ENCODE data around the gene STEAP4. TPM values are rescaled to one million over a fixed set of nuclear protein-coding genes. Genes with fewer than 3 reads are reported as not detected.

Gene STEAP4
- total RNA-seq, 1 experiment from 2014 or later: 7.4 TPM

DNA sequence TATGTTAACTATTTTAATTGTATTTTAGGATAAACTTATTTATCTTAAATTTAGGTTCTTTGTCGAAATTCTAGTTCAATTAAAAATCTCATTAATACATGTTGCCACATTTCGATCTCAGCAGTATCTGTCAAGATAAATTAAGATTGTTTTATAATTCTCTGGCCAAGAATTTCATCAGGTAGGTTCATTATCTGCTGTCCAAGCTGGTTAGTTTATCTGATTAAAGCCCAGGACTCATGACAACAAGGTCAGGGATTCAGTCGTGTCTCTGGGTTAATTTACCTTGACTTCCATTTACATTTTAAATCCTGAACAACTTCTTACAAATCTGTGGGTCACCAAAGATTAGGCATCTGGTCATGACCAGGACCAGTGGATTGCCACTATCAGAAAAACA is 7.6 kb downstream of the STEAP4 start:
- no peak overlapping the region for H3K27ac Mint-ChIP-seq (ENCODE audit: unreplicated experiment)
- CTCF ChIA-PET: no interaction called here
- no peaks in the 10 kb centered on the region for H3K27me3 Mint-ChIP-seq (ENCODE audit: unreplicated experiment)
- intact Hi-C loops (cut with micrococcal nuclease; ENCODE audit: unreplicated experiment): no loop called here
- no TSS peak for BruUV-seq (replicated peaks)
- H3K9me3 Mint-ChIP-seq (ENCODE audit: low read depth, unreplicated experiment): no peaks in the 10 kb centered on the region
- H3K4me1 Mint-ChIP-seq (ENCODE audit: low read depth, unreplicated experiment): no peaks in the 10 kb centered on the region
- TF ChIP-seq, protein P1, sequence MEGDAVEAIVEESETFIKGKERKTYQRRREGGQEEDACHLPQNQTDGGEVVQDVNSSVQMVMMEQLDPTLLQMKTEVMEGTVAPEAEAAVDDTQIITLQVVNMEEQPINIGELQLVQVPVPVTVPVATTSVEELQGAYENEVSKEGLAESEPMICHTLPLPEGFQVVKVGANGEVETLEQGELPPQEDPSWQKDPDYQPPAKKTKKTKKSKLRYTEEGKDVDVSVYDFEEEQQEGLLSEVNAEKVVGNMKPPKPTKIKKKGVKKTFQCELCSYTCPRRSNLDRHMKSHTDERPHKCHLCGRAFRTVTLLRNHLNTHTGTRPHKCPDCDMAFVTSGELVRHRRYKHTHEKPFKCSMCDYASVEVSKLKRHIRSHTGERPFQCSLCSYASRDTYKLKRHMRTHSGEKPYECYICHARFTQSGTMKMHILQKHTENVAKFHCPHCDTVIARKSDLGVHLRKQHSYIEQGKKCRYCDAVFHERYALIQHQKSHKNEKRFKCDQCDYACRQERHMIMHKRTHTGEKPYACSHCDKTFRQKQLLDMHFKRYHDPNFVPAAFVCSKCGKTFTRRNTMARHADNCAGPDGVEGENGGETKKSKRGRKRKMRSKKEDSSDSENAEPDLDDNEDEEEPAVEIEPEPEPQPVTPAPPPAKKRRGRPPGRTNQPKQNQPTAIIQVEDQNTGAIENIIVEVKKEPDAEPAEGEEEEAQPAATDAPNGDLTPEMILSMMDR (IDR thresholded peaks at IDR 0.05; ENCODE audit: unreplicated experiment): no peak
- H3K36me3 Mint-ChIP-seq (ENCODE audit: insufficient read depth, unreplicated experiment): no peaks in the 10 kb centered on the region
- no peak overlapping the region for H3K4me3 Mint-ChIP-seq (ENCODE audit: low read depth, unreplicated experiment)
- DNase-seq: no peak

DNA sequence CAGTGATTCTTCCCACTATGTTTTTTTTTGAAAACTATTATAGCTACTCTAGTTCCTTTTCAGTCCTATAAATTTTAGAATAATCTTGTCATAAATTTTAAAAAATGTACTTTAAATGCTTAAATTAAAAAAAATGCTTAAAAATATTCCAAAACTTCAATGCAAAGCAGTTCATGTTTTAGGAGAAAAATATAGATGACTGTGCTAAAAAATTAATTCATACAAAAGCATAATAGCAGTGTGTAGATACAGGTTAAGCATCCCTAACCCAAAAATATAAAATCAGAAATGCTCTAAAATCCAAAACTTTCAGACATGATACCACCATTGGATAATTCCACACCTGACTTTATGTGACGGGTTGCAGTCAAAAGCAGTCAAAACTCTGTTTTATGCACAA is 12.8 kb downstream of the STEAP4 start:
- peaks cover 26% of the 10 kb centered on the region for H3K4me1 Mint-ChIP-seq (ENCODE audit: low read depth, unreplicated experiment)
- peaks cover 13% of the 10 kb centered on the region for H3K36me3 Mint-ChIP-seq (ENCODE audit: insufficient read depth, unreplicated experiment)
- TF ChIP-seq, protein P1 (IDR thresholded peaks at IDR 0.05; ENCODE audit: unreplicated experiment): no peak
- DNase-seq: no peak
- no peaks in the 10 kb centered on the region for H3K9me3 Mint-ChIP-seq (ENCODE audit: low read depth, unreplicated experiment)
- BruUV-seq (replicated peaks): no TSS peak
- no peaks in the 10 kb centered on the region for H3K27me3 Mint-ChIP-seq (ENCODE audit: unreplicated experiment)
- H3K27ac Mint-ChIP-seq (ENCODE audit: unreplicated experiment): no peak overlapping the region
- intact Hi-C loops (cut with micrococcal nuclease; ENCODE audit: unreplicated experiment): loop anchor here (5.0 kb wide), 1 partner anchor 63 kb away; no protein-coding TSS in a partner anchor
- CTCF ChIA-PET: no interaction called here
- H3K4me3 Mint-ChIP-seq (ENCODE audit: low read depth, unreplicated experiment): no peak overlapping the region

DNA sequence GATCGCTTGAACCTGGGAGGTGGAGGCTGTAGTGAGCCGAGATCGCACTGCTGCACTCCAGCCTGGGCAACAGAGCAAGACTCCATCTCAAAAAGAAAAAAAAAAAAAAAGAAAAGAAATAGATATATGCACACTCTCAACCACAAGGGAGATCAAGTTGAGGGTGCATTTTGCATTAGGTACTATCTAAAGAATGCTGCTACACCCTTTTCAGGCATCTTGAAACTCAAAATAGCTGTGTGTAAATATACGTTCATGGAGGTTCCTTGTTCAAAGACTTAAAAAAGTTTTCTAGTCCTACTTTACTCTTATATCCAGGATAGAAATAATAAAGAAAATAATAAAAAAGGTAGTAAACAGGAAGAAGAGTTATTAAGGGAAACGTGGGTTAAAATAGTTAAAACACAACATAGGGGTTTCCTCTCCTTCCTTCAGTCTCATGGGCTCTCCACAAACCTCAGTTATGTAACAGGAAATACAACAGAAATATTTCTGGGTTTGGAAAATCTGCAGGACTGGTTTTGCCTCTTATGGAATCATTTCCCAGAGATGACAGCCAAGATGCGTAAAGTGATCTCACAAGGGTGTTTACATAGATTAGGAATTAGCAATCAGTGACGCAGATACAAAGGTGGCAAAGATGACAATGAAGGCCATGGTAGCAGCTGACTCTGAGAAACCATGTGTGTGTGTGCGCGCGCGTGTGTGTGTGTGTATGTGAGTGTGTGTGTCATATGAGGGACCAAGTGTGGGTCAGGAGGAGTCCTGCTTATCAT is 15.1 kb downstream of the STEAP4 start:
- H3K4me1 Mint-ChIP-seq (ENCODE audit: low read depth, unreplicated experiment): peaks cover 29% of the 10 kb centered on the region
- peak overlapping the region; percentile 96 for H3K27ac Mint-ChIP-seq (ENCODE audit: unreplicated experiment)
- H3K4me3 Mint-ChIP-seq (ENCODE audit: low read depth, unreplicated experiment): no peak overlapping the region
- peak; percentile 54 for DNase-seq
- H3K36me3 Mint-ChIP-seq (ENCODE audit: insufficient read depth, unreplicated experiment): peaks cover 13% of the 10 kb centered on the region
- TF ChIP-seq, protein P1 (IDR thresholded peaks at IDR 0.05; ENCODE audit: unreplicated experiment): no peak
- BruUV-seq (replicated peaks): TSS peak; percentile 35
- peaks cover 3% of the 10 kb centered on the region for H3K9me3 Mint-ChIP-seq (ENCODE audit: low read depth, unreplicated experiment)
- intact Hi-C loops (cut with micrococcal nuclease; ENCODE audit: unreplicated experiment): loop anchor here (5.0 kb wide), 1 partner anchor 66 kb away; no protein-coding TSS in a partner anchor
- CTCF ChIA-PET: interaction anchor here (0.7 to 1.0 kb wide), 2 partner anchors 46 to 48 kb away, joined by 3 read pairs; no protein-coding TSS in a partner anchor
- no peaks in the 10 kb centered on the region for H3K27me3 Mint-ChIP-seq (ENCODE audit: unreplicated experiment)

DNA sequence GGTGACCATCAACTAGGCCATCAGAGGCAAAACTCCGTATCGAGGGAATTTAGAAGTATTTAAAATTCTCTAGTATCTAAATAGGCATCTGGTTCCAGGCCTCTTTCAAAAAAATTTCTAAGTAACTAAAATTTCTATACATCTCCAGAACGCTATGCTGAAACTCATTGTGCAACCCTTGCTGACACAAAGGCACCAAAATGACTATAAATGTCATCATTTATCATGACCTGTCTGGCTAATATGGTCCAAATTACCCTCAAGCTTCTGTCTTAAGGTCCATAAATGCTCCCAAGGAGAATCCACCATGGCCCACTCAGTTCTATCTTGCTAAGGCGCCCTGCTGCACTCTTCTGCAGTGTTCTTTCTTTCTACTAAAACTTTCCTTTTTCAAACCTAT is 16.2 kb downstream of the STEAP4 start:
- Mint-ChIP-seq H3K36me3 (ENCODE audit: insufficient read depth, unreplicated experiment) (peaks cover 13% of the 10 kb centered on the region), H3K27me3 (ENCODE audit: unreplicated experiment) (no peaks in the 10 kb centered on the region), H3K27ac (ENCODE audit: unreplicated experiment) (no peak overlapping the region), H3K9me3 (ENCODE audit: low read depth, unreplicated experiment) (peaks cover 3% of the 10 kb centered on the region), H3K4me3 (ENCODE audit: low read depth, unreplicated experiment) (no peak overlapping the region), H3K4me1 (ENCODE audit: low read depth, unreplicated experiment) (peaks cover 29% of the 10 kb centered on the region)
- DNase-seq: no peak
- TF ChIP-seq, protein P1 (IDR thresholded peaks at IDR 0.05; ENCODE audit: unreplicated experiment): no peak
- CTCF ChIA-PET: interaction anchor here (1.9 kb wide), 1 partner anchor 47 kb away, joined by 5 read pairs; no protein-coding TSS in a partner anchor
- no TSS peak for BruUV-seq (replicated peaks)
- intact Hi-C loops (cut with micrococcal nuclease; ENCODE audit: unreplicated experiment): loop anchor here (5.0 kb wide), 1 partner anchor 67 kb away; no protein-coding TSS in a partner anchor
